Natural killer cell (primary cell): ENCODE measurements around the gene GLIS1. TPM values are rescaled to one million over a fixed set of nuclear protein-coding genes. Genes with fewer than 3 reads are reported as not detected.

ENCODE experiments used
- ATAC-seq, 3 donors: fragments of 150-1000 bp in 2 of 3; fragments of 200-7000 bp in 1 of 3; cut with Tn5 transposase; 1 replicate in 1 of 3; 2 replicates in 2 of 3; pipeline ENCODE4 v1.10.0; 2021; ENCODE audit warnings: mild to moderate bottlenecking in 2 of 3, moderate library complexity in 2 of 3
- DNase-seq, 2 donors: peaks; one replicate each; pipeline versions ENCODE4 v3.0.0 to v3.0.0-alpha.2; 2013 to 2021; ENCODE audit warnings: mixed read lengths in 1 of 2
- H3K27ac ChIP-seq: one replicate; pipeline ENCODE4 v1.5.1; 2013; ENCODE audit warnings: mild to moderate bottlenecking, low read length
- H3K27me3 ChIP-seq: one replicate; pipeline ENCODE4 v1.6.1; 2013; ENCODE audit warnings: low read length; ENCODE audit not compliant: control insufficient read depth, insufficient read depth
- H3K36me3 ChIP-seq: one replicate; pipeline ENCODE4 v1.6.1; 2013; ENCODE audit warnings: low read length; ENCODE audit not compliant: control insufficient read depth, insufficient read depth
- H3K4me1 ChIP-seq: one replicate; pipeline ENCODE4 v1.6.1; 2013; ENCODE audit warnings: low read length; ENCODE audit not compliant: control insufficient read depth, insufficient read depth
- H3K4me3 ChIP-seq: one replicate; pipeline ENCODE4 v1.5.1; 2013; ENCODE audit warnings: low read length
- H3K9me3 ChIP-seq: one replicate; pipeline ENCODE4 v1.6.1; 2013; ENCODE audit warnings: low read length; ENCODE audit not compliant: control insufficient read depth, insufficient read depth
- H3K27ac Mint-ChIP-seq, 2 donors: one replicate each; pipeline ENCODE4 v1.8.0; 2022; ENCODE audit warnings: mild to moderate bottlenecking in 2 of 2, mixed read lengths in 2 of 2, moderate library complexity in 1 of 2
- H3K27me3 Mint-ChIP-seq, 2 donors: one replicate each; pipeline ENCODE4 v1.8.0; 2022; ENCODE audit warnings: low read depth in 2 of 2, mixed read lengths in 2 of 2
- H3K36me3 Mint-ChIP-seq: one replicate; pipeline ENCODE4 v1.8.0; 2022; ENCODE audit warnings: mixed read lengths
- H3K4me1 Mint-ChIP-seq, 2 donors: one replicate each; pipeline ENCODE4 v1.8.0; 2022; ENCODE audit warnings: mixed read lengths in 2 of 2
- H3K4me3 Mint-ChIP-seq: one replicate; pipeline ENCODE4 v1.8.0; 2022; ENCODE audit warnings: mild to moderate bottlenecking, moderate library complexity, mixed read lengths
- H3K9me3 Mint-ChIP-seq, 2 donors: one replicate each; pipeline ENCODE4 v1.8.0; 2022; ENCODE audit warnings: mixed read lengths in 2 of 2
- WGBS: methylation state at CpG from one replicate; pipeline ENCODE4 v1.1.7; 2013; ENCODE audit warnings: missing lambda C conversion rate; ENCODE audit not compliant: insufficient coverage; 5-methylcytosine and 5-hydroxymethylcytosine counted together
- intact Hi-C: fragments of 100-400 bp; cut with micrococcal nuclease; formaldehyde crosslinking; loops from one replicate; pipeline ENCODE4 v1.14.2; 2022
- total RNA-seq, 4 donors: library from RNA; stranded (reverse); fragments of 120-200 nt in 1 of 4; gene quantifications; one replicate each; pipeline versions ENCODE4 v1.2.3 to v1.2.4, GENCODE V29; 2013 to 2022
- TF ChIP-seq, protein P1 (sequence below): fragments of 200-600 bp; IDR thresholded peaks from one replicate; pipeline ENCODE4 v1.8.0; 2022; ENCODE audit warnings: antibody characterized with exemption

The GLIS1 gene
- total RNA-seq, 3 donors from 2014 or later (not counting 1 experiment from before 2014, with no cell fraction given): not detected

DNA sequence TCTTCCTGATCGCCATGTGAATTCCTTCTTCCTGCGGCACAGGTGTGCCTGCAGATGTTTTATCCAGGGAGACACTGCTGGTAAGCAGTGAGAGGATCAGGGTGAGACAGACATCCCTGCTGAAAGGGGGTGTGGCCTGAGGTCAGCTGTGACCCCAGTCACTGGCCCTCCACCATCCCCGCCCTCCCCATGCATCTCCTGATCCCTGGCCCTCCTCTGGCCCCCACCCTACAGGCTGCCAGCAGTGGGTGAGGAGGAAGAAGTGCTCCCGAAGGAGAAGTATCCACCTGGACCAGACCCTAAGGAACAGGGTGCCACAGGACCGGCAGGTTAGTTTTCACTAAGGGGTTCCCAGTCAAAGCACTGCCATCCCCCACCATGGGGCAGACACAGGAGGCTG lies 85.3 kb downstream of the GLIS1 start:
- Mint-ChIP-seq H3K4me1 (no peaks in the 10 kb centered on the region), H3K4me3 (no peak overlapping the region), H3K27me3 (peaks cover 13 to 21% of the 10 kb centered on the region in 2 donors), H3K27ac (no peak overlapping the region), H3K9me3 (no peaks in the 10 kb centered on the region), H3K36me3 (no peaks in the 10 kb centered on the region)
- no peaks in the 10 kb centered on the region for H3K27me3 ChIP-seq
- H3K27ac ChIP-seq: no peak overlapping the region
- intact Hi-C loops: no loop called here
- no peaks in the 10 kb centered on the region for H3K4me1 ChIP-seq
- 84% methylated on average over 4 of the region's 5 CpGs for WGBS
- TF ChIP-seq, protein P1, sequence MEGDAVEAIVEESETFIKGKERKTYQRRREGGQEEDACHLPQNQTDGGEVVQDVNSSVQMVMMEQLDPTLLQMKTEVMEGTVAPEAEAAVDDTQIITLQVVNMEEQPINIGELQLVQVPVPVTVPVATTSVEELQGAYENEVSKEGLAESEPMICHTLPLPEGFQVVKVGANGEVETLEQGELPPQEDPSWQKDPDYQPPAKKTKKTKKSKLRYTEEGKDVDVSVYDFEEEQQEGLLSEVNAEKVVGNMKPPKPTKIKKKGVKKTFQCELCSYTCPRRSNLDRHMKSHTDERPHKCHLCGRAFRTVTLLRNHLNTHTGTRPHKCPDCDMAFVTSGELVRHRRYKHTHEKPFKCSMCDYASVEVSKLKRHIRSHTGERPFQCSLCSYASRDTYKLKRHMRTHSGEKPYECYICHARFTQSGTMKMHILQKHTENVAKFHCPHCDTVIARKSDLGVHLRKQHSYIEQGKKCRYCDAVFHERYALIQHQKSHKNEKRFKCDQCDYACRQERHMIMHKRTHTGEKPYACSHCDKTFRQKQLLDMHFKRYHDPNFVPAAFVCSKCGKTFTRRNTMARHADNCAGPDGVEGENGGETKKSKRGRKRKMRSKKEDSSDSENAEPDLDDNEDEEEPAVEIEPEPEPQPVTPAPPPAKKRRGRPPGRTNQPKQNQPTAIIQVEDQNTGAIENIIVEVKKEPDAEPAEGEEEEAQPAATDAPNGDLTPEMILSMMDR: no peak
- DNase-seq: no peak
- no peak for ATAC-seq
- no peaks in the 10 kb centered on the region for H3K36me3 ChIP-seq
- H3K9me3 ChIP-seq: no peaks in the 10 kb centered on the region
- H3K4me3 ChIP-seq: no peak overlapping the region

DNA sequence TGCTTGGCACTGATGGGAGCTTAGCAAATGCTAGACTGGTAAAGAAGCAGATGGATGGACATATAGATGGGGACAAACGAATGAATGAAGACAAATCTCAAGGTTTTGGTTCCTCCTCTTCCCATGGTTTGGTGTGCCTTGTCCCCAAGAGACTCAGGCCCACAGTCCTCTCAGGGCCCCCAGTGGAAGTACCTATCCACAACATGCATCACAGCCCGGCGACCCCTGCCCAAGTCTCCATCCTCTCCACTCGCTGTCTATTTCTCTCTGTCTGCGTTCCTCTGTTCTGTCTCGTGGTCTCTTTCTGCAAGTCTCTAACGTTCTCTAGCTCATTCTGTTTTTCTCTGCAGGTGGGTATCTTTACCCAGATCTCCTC lies 85.8 kb downstream of the GLIS1 start:
- DNase-seq (no peak), ATAC-seq (no peak)
- H3K27ac Mint-ChIP-seq: no peak overlapping the region
- no peaks in the 10 kb centered on the region for H3K9me3 ChIP-seq
- H3K27me3 Mint-ChIP-seq: peaks cover 17 to 25% of the 10 kb centered on the region in 2 donors
- H3K36me3 Mint-ChIP-seq: no peaks in the 10 kb centered on the region
- H3K9me3 Mint-ChIP-seq: no peaks in the 10 kb centered on the region
- H3K27ac ChIP-seq: no peak overlapping the region
- TF ChIP-seq, protein P1: no peak
- no peak overlapping the region for H3K4me3 Mint-ChIP-seq
- no peaks in the 10 kb centered on the region for H3K27me3 ChIP-seq
- H3K36me3 ChIP-seq: no peaks in the 10 kb centered on the region
- WGBS: 80% methylated on average over 7 of the region's 7 CpGs
- H3K4me1 ChIP-seq: no peaks in the 10 kb centered on the region
- H3K4me3 ChIP-seq: no peak overlapping the region
- no peaks in the 10 kb centered on the region for H3K4me1 Mint-ChIP-seq
- intact Hi-C loops: no loop called here

DNA sequence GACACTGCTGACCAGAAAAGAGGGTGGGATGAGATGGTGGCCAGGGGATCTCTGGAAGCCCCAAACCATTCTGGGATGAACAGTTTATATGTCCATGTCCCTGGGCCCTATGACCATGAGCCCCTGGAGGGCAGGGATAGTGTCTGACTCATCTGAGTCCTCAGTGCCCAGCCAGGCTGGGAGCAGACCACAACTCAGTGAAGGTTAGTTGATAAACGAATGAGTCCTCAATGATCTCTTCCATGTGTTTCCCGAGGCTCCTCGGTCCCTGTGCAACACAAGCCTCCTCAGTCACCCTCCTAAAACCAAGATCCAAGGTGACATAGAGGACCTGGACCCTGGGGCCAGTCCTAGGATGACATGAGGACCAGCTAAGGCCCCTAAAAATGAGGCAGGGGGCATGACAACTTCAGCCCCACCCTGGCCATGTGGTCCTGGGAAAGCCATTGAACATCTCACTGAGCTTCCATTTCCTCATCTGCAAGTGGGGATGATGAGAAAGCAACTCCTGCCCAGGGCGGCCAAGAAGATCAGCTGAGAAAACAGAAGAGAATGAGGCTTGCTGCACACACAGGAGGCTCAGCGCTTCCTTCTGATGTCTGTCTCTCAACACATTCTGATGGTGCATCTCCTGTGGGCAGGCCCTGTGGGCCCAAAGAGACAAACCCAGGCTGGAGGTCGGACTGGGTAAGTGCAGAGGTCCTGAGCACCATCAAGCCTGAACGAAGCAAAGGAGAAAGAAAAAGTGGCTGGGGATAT lies 86.3 kb downstream of the GLIS1 start:
- no peaks in the 10 kb centered on the region for H3K4me1 ChIP-seq
- H3K9me3 ChIP-seq: no peaks in the 10 kb centered on the region
- H3K27ac ChIP-seq: no peak overlapping the region
- H3K27me3 ChIP-seq: no peaks in the 10 kb centered on the region
- DNase-seq (no peak), ATAC-seq (no peak)
- Mint-ChIP-seq H3K27me3 (peaks cover 18 to 21% of the 10 kb centered on the region in 2 donors), H3K36me3 (no peaks in the 10 kb centered on the region), H3K4me3 (no peak overlapping the region), H3K9me3 (no peaks in the 10 kb centered on the region), H3K4me1 (no peaks in the 10 kb centered on the region), H3K27ac (no peak overlapping the region)
- no peak overlapping the region for H3K4me3 ChIP-seq
- intact Hi-C loops: no loop called here
- TF ChIP-seq, protein P1: no peak
- WGBS: 81% methylated on average over 7 of the region's 7 CpGs
- H3K36me3 ChIP-seq: no peaks in the 10 kb centered on the region

DNA sequence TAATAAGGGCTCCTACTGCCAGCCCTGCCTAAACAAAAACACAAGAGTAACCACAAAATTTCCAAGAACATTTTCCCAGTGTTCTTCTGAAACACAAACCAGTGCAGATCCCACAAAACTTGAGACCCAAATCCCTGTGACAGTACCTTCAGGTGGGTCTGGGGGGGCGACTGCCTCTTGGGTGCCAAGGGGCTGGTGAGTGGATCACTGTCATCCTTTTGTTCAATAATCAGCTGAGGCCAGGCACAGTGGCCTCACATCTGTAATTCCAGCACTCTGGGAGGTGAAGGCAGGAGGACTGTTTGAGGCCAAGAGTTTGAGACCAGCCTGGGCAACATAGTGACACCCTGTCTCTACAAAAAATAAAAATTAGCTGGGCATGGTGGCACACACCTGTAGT lies 87.6 kb downstream of the GLIS1 start:
- ATAC-seq (no peak), DNase-seq (no peak)
- Mint-ChIP-seq H3K27me3 (peaks cover 18 to 24% of the 10 kb centered on the region in 2 donors), H3K4me3 (no peak overlapping the region), H3K36me3 (no peaks in the 10 kb centered on the region), H3K27ac (no peak overlapping the region), H3K4me1 (no peaks in the 10 kb centered on the region), H3K9me3 (no peaks in the 10 kb centered on the region)
- no peak overlapping the region for H3K27ac ChIP-seq
- 83% methylated on average over 1 of the region's 1 CpG for WGBS
- H3K4me3 ChIP-seq: no peak overlapping the region
- no peaks in the 10 kb centered on the region for H3K4me1 ChIP-seq
- intact Hi-C loops: no loop called here
- H3K27me3 ChIP-seq: no peaks in the 10 kb centered on the region
- no peaks in the 10 kb centered on the region for H3K9me3 ChIP-seq
- no peaks in the 10 kb centered on the region for H3K36me3 ChIP-seq
- TF ChIP-seq, protein P1: no peak
